K562 (cell line): Measurements from ENCODE around the gene CCDC136. TPM values are rescaled to one million over a fixed set of nuclear protein-coding genes. Genes with fewer than 3 reads are reported as not detected.

Experiments
- ARID2 ChIP-seq: fragments of 450-650 bp; IDR thresholded peaks from 2 replicates; pipeline ENCODE4 v1.6.1; 2017; ENCODE audit warnings: antibody characterized with exemption, mild to moderate bottlenecking
- CBFA2T3 ChIP-seq: fragments of 450-650 bp; IDR thresholded peaks from 2 replicates; pipeline ENCODE4 v1.6.1; 2017
- CBFB ChIP-seq: sonication (generic); formaldehyde crosslinking; IDR thresholded peaks from 2 replicates; pipeline ENCODE4 v1.4.0; 2020; ENCODE audit warnings: mild to moderate bottlenecking, missing genetic modification reagents
- CREBBP ChIP-seq: IDR thresholded peaks from one replicate; pipeline ENCODE4 v1.6.1; 2012; ENCODE audit warnings: low read depth, mild to moderate bottlenecking, control low read depth, inconsistent platforms, low read length
- EP400 ChIP-seq: fragments of 450-650 bp; IDR thresholded peaks from 2 replicates; pipeline ENCODE4 v1.6.1; 2017; ENCODE audit warnings: antibody characterized with exemption, mild to moderate bottlenecking, moderate library complexity
- HMG20B ChIP-seq: fragments of 250-450 bp; sonication (Bioruptor Pico); IDR thresholded peaks from 2 replicates; pipeline ENCODE4 v1.5.0; 2021; ENCODE audit warnings: mild to moderate bottlenecking
- KHSRP ChIP-seq: fragments of 450-650 bp; IDR thresholded peaks from 2 replicates; pipeline ENCODE4 v1.6.1; 2017
- KLF13 ChIP-seq: fragments of 450-650 bp; IDR thresholded peaks from 2 replicates; pipeline ENCODE4 v1.6.1; 2016; ENCODE audit warnings: missing genetic modification characterization, low read depth, mild to moderate bottlenecking, missing compliant biosample characterization, moderate library complexity, borderline replicate concordance
- RB1 ChIP-seq: fragments of 450-650 bp; IDR thresholded peaks from 2 replicates; pipeline ENCODE4 v1.6.1; 2017; ENCODE audit warnings: low read depth, mild to moderate bottlenecking
- THRAP3 ChIP-seq: fragments of 450-650 bp; IDR thresholded peaks from 2 replicates; pipeline ENCODE4 v1.6.1; 2016; ENCODE audit warnings: mild to moderate bottlenecking, inconsistent platforms, borderline replicate concordance
- TSC22D4 ChIP-seq: fragments of 450-650 bp; IDR thresholded peaks from 2 replicates; pipeline ENCODE4 v1.6.1; 2016; ENCODE audit warnings: missing genetic modification characterization, missing biosample characterization, control low read depth
- ZNF77 ChIP-seq: fragments of 250-450 bp; sonication (Bioruptor Pico); IDR thresholded peaks from 2 replicates; pipeline ENCODE4 v1.5.0; 2020
- polyA plus RNA-seq, 8 experiments: library from polyadenylated mRNA; depleted of rRNA in 4 of 8; stranded (reverse) in 5 of 8; unstranded in 3 of 8; fragments of >200 nt; fragmentation: Nextera tagmentation in 2 of 8; fragmentation: Illumina TruSeq in 1 of 8; extraction: Ambion mirVana in 2 of 8; extraction: Trizol in 1 of 8; gene quantifications; 2 replicates each; pipeline versions ENCODE4 v1.2.1 to v1.2.3, GENCODE V29; 2011 to 2014; ENCODE audit warnings: inconsistent platforms in 1 of 8, missing spikeins in 1 of 8
- total RNA-seq, 7 experiments: library from RNA; depleted of rRNA in 6 of 7; stranded (reverse); fragments of >200 nt in 6 of 7; fragmentation: Illumina TruSeq in 2 of 7; extraction: Trizol in 2 of 7; gene quantifications; 2 replicates each; pipeline versions ENCODE4 v1.2.1 to v1.2.3, GENCODE V29; 2011 to 2021; ENCODE audit warnings: low replicate concordance in 1 of 7
- TF ChIP-seq, protein P1 (sequence below): sonication (generic); formaldehyde crosslinking; IDR thresholded peaks from 2 replicates; pipeline ENCODE4 v1.8.1; 2023; ENCODE audit warnings: missing genetic modification reagents, mild to moderate bottlenecking, borderline replicate concordance
- TF ChIP-seq, protein P2 (sequence below): sonication (generic); formaldehyde crosslinking; IDR thresholded peaks from 2 replicates; pipeline ENCODE4 v1.8.0; 2022; ENCODE audit warnings: missing genetic modification reagents, mild to moderate bottlenecking, borderline replicate concordance
- TF ChIP-seq, protein P3 (sequence below): fragments of 250-450 bp; sonication (Bioruptor Pico); IDR thresholded peaks from 2 replicates; pipeline ENCODE4 v1.8.0; 2022; ENCODE audit warnings: inconsistent platforms

Gene CCDC136
- total and polyA plus RNA-seq, 9 of the 15 experiments (the other 6 are each of a cell fraction or from before 2014, with no cell fraction given) = 2.4 to 40.8 (median 26.5) TPM

DNA sequence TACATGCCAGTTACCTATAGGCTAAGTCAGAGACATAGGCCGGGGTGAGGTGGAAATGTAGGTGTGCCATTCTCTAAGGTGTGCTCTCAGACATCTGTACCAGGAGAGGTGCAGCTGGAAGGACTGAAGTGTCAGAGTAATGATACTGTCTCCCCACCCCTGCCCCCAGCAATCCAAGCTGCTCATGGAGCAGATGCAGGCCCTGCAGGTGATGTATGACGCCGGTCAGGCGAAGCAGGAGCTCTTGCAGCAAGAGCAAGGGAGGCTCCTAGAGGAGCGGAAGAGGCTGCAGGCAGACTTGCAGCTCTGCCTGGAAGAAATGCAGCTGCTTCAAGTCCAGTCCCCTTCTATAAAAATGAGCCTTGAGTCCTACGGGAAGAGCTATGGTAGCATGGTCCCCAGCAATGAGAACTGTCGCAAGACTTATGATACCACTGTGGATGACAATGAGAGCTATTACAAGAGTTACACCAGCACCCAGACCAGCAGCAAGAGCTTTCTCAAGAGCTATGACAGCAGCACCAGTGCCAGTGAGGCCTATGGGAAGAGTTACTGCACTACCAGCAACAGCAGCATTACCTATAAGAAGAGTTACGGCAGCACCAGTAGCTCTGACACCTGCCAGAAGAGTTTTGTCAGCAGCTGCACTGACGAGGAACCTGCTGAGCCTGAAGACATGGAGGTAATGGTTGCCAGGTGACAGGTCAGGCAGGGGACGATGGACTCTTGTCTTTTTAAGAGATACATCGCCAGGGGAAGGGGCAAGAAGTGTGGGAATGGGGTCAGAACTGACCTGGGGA lies 20.1 kb downstream of the CCDC136 start (continued):
- TF ChIP-seq, protein P1, sequence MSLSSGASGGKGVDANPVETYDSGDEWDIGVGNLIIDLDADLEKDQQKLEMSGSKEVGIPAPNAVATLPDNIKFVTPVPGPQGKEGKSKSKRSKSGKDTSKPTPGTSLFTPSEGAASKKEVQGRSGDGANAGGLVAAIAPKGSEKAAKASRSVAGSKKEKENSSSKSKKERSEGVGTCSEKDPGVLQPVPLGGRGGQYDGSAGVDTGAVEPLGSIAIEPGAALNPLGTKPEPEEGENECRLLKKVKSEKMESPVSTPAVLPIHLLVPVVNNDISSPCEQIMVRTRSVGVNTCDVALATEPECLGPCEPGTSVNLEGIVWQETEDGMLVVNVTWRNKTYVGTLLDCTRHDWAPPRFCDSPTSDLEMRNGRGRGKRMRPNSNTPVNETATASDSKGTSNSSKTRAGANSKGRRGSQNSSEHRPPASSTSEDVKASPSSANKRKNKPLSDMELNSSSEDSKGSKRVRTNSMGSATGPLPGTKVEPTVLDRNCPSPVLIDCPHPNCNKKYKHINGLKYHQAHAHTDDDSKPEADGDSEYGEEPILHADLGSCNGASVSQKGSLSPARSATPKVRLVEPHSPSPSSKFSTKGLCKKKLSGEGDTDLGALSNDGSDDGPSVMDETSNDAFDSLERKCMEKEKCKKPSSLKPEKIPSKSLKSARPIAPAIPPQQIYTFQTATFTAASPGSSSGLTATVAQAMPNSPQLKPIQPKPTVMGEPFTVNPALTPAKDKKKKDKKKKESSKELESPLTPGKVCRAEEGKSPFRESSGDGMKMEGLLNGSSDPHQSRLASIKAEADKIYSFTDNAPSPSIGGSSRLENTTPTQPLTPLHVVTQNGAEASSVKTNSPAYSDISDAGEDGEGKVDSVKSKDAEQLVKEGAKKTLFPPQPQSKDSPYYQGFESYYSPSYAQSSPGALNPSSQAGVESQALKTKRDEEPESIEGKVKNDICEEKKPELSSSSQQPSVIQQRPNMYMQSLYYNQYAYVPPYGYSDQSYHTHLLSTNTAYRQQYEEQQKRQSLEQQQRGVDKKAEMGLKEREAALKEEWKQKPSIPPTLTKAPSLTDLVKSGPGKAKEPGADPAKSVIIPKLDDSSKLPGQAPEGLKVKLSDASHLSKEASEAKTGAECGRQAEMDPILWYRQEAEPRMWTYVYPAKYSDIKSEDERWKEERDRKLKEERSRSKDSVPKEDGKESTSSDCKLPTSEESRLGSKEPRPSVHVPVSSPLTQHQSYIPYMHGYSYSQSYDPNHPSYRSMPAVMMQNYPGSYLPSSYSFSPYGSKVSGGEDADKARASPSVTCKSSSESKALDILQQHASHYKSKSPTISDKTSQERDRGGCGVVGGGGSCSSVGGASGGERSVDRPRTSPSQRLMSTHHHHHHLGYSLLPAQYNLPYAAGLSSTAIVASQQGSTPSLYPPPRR (CRISPR knock-in tag) = no peak
- TF ChIP-seq RB1 = no peak
- TF ChIP-seq KHSRP = no peak
- no peak for TF ChIP-seq ZNF77 (CRISPR knock-in tag)
- no peak for TF ChIP-seq KLF13 (tag)
- no peak for TF ChIP-seq EP400
- no peak for TF ChIP-seq CREBBP
- peak; percentile 57; the same call in 1 of the 2 replicates for TF ChIP-seq CBFB (CRISPR knock-in tag)
- TF ChIP-seq, protein P2, sequence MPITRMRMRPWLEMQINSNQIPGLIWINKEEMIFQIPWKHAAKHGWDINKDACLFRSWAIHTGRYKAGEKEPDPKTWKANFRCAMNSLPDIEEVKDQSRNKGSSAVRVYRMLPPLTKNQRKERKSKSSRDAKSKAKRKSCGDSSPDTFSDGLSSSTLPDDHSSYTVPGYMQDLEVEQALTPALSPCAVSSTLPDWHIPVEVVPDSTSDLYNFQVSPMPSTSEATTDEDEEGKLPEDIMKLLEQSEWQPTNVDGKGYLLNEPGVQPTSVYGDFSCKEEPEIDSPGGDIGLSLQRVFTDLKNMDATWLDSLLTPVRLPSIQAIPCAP = no peak
- no peak for TF ChIP-seq ARID2
- no peak for TF ChIP-seq TSC22D4 (tag)
- TF ChIP-seq, protein P3, sequence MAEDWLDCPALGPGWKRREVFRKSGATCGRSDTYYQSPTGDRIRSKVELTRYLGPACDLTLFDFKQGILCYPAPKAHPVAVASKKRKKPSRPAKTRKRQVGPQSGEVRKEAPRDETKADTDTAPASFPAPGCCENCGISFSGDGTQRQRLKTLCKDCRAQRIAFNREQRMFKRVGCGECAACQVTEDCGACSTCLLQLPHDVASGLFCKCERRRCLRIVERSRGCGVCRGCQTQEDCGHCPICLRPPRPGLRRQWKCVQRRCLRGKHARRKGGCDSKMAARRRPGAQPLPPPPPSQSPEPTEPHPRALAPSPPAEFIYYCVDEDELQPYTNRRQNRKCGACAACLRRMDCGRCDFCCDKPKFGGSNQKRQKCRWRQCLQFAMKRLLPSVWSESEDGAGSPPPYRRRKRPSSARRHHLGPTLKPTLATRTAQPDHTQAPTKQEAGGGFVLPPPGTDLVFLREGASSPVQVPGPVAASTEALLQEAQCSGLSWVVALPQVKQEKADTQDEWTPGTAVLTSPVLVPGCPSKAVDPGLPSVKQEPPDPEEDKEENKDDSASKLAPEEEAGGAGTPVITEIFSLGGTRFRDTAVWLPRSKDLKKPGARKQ (CRISPR knock-in tag) = no peak
- no peak for TF ChIP-seq THRAP3
- TF ChIP-seq CBFA2T3 = 0 out of 2 replicates have a peak, but pooled peaks have one; percentile 2
- TF ChIP-seq HMG20B (CRISPR knock-in tag) = no peak
- TF ChIP-seq, all 486 proteins: peak for 7
